NCI-H524 (cell line): ENCODE measurements around the gene UBB.
"Not testable (repeated sequence)": the region's sequence is repeated elsewhere in the genome, so short reads cannot be mapped to it uniquely, and the experiment has no call there.

ENCODE experiments used
- DNase-seq, 2 experiments: peaks; one replicate each; lab custom pipeline; 2025; lab: John Stamatoyannopoulos, UW

The UBB gene

DNA sequence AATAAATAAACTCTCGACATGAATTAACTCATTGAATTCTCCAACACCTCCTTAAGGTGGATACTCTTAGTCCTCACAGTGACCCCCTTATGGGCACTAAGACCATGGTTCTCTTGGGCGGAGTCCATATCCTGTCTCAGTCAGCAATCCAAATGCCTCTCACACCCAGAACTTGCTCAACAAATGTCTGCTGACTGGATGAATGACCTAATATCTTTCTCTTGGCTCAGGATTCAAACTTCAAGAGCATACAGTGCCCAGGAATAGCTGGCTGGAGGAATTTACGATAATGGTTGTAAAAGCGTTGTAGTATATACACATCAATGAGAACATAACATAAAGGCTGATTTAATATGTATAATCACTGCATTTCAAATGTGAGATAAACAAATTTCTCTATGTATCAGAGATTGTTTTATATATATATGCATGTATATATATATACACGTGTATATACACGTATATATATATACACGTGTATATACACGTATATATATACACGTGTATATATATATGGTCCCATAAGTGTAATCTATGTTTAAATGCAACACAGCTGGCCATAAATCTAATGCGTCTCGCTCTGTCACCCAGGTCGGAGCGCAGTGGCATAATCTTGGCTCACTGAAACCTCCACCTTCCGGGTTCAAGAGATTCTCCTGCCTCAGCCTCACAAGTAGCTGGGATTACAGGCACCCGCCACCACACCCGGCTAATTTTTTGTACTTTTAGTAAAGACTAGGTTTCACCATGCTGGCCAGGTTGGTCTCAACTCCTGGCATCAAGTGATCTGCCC lies 6.5 kb upstream of the UBB start:
- DNase-seq: no peak

DNA sequence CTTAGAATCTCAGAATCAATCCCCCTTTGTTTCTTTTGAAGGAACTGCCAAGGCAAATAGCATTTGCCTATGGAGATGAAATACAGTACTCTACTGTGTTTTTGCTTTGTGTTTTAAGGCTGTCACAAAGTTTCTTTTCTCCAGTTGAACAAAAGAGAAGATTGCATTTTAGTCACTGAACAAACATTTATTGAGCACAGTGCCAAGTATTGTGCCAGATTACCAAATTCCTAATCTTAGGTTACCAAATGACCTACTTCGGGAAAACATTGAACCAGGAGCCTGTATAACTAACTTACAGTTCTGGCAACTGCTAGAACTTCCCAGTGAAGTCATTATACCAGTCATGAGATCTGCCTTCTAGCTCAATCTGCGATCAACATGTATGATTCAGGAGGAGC lies 3.0 kb upstream of the UBB start:
- DNase-seq: no peak

DNA sequence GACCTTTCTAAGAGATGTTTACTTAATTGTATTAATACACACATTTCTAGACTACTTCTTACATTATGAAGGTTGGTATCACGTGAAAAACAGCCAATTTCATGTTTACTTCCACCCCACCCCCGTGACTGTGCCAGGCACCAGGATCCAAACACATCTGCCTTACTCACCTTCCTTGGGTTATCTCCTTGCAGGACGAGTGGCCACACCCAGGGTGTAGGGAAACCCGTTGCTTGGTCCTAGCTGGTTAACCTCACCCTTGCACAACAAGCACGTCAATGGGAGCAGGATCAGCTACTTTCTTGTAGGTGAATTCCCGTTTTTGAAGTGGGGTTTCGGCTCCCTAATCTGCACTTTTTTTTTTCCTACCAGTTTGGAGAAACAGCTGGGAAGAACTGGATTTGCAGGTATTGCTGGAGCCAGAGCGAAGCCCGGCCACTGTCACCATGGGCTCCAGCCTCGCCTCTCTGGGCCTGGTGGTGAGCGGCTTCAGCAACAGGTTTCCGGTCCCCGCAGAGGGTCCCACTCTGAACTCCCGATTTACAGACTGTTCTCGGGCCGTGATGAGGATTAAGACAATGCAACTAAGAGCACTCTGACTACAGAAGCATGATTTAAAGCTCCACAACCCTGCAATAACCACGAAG lies 2.1 kb upstream of the UBB start:
- no peak for DNase-seq

DNA sequence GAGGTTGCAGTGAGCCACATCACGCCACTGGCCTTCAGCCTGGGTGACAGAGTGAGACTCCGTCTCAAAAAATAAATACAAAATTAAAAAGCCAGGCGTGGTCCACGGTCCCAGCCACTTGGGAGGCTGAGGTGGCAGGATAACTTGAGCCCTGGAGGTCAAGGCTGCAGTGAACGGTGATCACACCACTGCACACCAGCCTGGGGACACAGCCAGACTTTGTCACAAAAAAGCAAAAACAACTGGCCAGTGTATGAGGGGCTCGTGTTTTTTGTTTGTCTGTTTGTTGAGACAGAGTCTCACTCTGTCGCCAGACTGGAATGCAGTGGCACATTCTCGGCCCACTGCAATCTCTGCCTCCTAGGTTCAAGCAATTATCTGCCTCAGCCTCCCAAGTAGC lies 1.2 kb upstream of the UBB start:
- no peak for DNase-seq

DNA sequence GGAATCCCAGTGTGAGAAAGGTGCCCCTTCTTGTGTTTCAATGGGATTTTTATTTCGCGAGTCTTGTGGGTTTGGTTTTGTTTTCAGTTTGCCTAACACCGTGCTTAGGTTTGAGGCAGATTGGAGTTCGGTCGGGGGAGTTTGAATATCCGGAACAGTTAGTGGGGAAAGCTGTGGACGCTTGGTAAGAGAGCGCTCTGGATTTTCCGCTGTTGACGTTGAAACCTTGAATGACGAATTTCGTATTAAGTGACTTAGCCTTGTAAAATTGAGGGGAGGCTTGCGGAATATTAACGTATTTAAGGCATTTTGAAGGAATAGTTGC lies 567 bp downstream of the UBB start:
- no peak for DNase-seq

DNA sequence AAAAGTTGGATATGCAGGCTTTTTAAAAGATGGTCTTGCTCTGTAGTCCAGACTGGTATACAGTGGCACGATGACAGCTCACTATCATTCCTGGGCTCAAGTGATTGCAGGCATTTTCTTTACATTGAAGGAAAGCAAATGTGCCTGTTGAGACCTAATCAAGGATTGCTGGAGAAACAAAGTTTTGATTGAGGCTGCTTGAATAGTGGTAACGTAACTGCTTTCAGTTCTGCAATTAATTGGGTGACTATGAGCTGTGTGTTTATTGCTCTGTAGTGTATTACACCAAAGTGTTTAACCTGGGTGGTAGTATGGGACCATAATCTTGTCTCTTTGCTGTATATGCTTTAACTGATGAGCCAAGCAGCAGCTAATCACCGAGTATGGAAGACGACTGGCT lies 2.3 kb downstream of the UBB start:
- DNase-seq: no peak

DNA sequence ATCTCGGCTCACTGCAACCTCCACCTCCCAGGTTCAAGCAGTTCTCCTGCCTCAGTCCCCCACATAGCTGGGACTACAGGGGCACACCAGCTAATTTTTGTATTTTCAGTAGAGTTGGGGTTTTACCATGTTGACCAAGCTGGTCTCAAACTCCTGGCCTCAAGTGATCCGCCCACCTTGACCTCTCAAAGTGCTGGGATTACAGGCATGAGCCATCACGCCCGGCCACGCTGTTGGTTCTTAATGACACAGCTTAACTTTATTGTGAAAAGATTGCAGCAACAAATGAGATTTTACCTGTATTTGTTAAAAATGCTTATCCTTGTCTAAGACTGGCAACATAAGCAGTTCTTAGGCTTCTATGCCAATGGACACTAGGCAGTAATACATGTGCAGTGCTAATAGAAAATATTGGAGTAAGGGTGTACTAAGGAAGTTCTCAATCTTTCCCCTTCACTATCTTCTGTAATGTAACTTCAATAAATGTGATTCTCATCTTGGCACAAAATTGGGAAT lies 2.9 kb downstream of the UBB start:
- DNase-seq: no peak

DNA sequence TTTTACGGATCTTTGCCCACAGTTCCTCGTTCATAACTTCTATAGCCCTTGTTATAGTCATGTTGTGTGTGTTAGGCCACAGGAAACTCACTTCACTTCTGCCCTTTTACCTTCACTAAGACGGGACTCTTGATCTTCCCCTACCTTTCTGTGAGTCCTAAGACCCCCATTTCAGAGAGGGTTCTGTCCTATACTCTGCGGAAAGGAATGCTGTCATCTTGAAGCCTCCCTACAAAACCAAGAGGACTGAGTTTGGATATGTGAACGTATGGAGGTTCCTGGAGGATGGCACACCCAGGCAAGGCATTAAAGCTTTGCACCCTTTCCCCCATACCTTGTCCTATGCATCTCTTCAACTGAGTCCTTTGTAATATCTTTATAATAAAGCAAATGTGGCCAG lies 3.7 kb downstream of the UBB start:
- DNase-seq: no peak

DNA sequence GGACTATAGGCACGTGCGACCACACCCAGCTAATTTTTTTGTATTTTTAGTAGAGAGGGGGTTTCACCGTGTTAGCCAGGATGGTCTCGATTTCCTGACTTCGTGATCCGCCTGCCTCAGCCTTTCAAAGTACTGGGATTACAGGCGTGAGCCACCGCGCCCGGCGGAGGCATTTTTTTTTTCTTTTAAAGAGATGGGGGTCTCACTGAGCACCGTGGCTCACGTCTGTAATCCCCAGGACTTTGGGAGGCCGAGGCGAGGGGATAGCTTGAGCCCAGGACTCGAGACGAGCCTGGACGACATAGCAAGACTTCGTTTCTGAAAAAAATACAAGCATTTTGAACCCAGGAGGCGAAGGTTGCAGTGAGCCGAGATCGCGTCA lies 5.2 kb downstream of the UBB start:
- not testable (repeated sequence) for DNase-seq

DNA sequence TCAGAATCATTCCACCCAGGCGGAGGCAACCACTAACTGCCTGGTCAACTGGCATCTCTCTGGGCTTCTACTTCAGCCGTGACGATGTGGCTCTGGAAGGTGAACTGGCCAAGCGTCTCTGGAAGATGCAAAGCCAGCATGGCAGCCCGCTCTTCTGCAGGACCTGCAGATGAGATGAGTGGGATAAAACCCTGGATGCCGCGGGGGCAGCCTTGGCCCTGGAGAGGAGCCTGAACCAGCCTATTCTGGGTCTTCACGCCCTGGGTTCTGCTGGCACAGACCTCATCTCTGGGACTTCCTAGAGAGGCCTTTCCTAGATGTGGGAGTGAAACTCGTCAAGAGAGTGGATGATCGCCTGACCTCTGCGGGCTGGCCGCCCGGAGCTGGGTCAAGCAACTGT lies 10.6 kb downstream of the UBB start:
- no peak for DNase-seq

DNA sequence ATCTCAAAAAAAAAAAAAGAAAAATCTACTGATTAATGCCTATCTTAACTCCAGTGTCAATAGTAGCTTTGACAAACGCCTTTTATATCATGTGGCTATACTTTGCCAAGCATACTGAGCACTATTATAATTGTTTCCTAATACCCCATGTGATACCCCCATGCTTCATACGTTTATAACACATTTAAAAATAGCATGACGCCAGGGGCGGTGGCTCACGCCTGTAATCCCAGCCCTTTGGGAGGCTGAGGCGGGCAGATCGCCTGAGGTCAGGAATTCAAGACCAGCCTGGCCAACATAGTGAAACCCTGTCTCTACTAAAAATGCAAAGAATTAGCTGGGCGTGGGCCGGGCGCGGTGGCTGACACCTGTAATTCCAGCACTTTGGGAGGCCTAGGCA lies 11.6 kb downstream of the UBB start:
- not testable (repeated sequence) for DNase-seq

DNA sequence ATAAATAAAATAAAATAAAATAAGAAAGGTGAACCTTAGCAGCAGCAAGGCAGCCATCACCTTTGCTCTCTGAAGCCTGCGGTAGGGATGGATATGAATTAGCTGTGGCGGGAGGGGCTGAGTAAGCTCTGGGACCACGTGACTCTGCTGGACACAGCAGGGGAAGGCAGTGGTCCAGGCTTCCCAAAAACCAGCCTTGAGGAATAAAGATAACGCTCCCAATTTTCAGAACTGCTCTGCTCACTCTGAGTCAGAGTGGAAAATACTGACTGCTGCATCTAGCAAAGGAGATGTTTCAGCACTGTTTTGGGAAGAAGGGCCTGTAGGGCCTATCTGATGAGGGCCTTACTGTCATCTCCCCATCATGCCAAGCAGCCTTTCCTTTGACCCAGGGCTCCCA lies 15.0 kb downstream of the UBB start:
- DNase-seq: peak in 1 of 2 experiments; percentile 21

DNA sequence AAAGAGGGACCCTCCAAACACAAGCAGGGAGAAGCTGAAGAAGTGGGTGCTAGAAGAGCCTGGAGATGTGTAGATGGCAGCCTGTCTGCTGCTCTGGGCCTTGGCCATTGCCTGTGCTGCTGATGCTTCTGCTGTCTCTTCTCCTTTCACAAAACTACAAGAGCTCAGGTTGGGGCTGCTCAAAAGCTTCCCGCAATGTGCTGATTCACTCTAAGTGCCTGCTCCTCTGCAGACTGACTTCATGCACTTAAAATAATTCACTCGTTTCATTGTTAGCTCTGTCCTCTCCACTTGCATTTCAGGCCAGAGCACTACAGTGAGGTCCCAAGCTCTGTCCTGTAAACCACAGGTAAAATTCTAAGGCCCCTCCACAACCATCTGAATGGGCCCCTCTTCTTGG lies 15.8 kb downstream of the UBB start:
- not testable (repeated sequence) for DNase-seq

DNA sequence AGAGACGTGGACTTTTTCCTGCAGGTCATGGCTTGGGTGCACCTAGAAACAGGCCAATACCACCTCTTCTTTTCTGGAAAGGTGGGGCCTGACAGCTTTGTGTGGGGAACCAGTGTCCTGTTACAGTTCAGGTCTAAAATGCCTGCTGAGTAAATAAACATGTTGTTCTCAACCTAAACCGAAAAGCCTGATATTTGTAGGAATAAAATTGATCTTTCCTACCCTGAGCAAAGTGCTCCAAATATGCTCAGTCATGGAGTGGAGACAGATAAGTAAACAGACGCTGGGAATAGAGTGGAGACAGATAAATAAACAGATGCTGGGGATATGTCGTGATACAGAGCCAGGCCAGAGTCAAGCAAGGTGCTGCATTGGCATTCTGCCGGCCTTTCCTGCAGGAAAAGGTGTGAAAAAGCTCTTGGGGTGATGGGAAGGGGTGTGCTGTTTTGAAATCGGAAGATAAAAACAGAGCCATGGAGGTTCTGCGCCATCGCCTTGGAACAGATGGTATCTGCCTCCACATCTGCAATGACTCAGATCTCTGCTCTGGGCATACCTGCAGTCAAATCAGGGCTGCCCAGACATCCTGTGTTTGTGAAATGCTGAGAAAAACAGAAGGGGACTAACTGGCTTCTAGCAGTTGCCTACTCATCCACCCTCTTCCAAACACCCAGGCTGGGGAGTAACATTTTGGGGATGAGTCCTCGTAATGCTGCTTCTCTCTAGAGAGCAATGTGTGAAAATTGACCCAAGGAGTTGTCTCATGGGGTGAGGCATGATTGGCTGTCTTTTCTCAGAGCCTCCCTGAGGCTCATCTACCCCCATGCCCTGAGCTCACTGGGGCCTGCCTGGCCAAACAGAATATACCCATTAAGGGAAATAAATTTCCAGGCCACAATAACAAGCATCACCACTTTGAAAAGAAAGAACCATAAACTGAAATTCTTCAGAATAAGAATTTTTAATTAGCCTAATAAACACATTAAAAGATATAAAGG lies 17.7 kb downstream of the UBB start:
- peak in 1 of 2 experiments; percentile 32 for DNase-seq

DNA sequence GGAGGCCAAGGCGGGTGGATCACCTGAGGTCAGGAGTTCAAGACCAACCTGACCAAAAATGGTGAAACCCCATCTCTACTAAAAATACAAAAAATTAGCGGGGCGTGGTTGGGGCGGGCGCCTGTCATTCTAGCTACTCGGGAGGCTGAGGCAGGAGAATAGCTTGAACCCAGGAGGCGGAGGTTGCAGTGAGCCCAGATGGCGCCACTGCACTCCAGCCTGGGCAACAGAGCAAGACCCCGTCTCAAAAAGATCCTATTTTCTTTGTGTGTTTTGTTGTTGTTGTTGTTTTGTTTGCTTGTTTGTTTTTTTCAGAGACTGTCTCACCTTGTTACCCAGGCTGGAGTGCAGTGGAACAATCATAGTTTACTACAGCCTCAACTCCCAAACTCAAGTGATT lies 23.0 kb downstream of the UBB start:
- DNase-seq: not testable (repeated sequence)

DNA sequence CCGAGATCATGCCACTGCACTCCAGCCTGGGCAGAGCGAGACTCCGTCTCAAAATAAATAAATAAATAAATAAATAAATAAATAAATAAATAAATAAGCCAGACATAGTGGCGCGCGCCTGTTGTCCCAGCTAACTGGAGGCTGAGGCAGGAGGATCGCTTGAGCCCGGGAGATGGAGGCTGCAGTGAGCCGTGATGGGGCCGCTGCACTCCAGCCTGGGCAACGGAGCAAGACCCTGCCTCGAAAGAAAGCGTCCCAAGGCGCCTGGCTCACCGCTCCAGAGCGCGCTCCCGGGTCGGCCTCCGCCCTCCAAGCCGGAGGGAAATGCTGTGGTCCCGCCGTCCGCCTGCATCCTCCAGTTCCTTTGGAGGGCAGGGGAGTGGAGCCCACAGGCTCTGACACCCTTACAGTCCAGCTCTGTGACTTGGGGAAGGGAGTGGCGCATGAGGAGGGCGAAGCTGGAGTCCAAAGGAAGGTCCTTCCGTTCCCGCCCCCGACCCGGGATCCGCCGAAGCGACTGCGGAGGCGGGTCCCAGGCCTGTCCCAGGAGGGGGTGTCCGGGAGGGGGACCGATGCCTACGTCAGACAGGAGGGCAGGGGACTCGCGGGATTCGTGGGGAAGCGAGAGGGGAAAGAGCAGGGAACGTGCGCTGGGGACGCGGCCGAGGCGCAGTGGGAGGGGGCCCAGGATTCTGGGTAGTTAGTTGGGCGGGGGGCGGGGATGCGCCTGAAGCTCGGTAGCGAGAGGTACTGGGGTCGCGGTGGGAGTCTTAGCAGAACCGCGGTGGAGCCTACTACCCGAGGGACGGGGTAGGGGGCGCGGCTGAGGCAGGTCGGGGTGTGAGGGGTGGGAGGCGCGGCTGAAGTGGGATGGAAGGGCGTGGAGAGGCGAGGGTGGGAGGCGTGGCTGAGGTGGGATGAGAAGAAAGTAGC lies 26.1 kb downstream of the UBB start:
- DNase-seq: peak in 1 of 2 experiments; percentile 63

DNA sequence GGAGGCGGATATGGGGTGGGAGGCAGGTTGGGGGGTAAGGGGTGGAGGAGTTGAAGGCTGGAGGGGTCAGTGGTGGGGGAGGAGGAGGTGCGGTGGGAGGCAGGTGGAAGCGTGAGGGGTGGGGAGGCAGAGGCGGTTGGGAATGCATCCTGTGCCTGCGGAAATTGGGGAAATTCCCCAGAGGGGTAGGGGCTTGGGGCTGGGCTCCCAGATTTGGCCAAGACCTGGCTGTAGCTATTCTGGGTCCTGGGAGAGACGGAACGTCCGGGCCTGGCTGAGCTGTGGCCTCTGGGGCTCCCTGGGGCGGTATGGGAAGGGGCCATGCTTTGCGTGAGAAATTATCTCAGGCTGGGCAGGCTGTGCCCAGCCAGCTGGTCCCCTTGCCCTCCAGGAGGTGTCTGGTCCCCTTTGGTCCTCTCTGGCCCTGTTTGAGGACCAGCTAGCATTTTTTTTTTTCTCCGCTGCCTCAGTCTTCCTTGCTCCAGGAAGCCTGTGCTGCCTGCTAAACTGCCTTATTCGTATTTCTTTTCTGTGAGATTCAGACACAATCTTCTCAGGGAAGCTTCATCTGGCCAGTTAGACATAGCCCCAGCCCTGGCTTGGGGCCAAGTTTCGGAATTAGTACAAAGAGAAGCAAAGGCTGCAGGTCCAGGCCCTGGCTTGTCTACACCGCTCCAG lies 27.2 kb downstream of the UBB start:
- DNase-seq: peak; percentile 73 to 94

DNA sequence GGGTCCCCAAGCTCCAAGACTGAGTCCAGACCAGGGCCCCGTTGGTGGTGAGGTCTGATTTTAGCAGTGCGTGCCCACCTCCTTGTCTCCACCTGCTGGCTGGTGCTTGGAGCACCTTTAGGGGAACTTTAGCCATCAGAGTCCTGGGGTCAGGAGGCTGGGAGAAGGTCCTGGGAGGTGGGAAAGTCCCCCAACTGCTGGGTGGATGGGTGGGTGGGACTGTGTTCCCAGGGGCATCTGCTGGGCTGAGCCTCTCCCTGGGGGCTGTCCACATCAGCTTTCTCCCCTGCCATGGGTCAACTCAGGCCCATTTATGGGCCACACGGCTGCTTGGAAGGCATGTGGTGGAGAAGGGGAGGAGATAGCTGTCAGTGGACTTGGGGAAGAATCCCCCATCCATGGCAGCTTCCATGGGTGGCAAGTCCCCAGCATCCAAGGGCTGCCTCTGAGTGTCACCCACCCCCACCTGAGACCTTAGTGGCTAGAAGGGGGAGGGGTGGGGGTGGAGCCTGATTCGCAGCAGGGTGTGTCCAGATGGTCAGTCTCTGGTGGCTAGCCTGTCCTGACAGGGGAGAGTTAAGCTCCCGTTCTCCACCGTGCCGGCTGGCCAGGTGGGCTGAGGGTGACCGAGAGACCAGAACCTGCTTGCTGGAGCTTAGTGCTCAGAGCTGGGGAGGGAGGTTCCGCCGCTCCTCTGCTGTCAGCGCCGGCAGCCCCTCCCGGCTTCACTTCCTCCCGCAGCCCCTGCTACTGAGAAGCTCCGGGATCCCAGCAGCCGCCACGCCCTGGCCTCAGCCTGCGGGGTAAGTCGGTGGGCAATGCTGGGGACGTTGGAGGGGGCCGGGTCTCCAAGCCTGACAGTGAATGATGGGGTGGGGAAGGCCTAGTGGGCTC lies 34.4 kb downstream of the UBB start, which contains the start of gene TRPV2:
Gene TRPV2, plus strand, starts transcription at position 541 of the 894 bp plus-strand sequence. CDS start 2,098 bp downstream, outside the sequence.
- no peak for DNase-seq

DNA sequence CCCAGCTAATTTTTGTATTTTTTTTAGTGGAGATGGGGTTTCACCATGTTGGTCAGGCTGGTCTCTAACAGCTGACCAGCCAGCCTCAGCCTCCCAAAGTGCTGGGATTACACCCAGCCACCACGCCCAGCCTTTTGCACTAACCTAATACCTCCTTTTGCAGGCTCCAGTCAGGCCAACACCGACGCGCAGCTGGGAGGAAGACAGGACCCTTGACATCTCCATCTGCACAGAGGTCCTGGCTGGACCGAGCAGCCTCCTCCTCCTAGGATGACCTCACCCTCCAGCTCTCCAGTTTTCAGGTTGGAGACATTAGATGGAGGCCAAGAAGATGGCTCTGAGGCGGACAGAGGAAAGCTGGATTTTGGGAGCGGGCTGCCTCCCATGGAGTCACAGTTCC lies 36.5 kb downstream of the UBB start:
- no peak for DNase-seq
